Measurements from ENCODE around the gene ITPR1.
"Not testable (repeated sequence)": the region's sequence is repeated elsewhere in the genome, so short reads cannot be mapped to it uniquely, and the experiment has no call there.

Gene ITPR1
- 153 to 232 (median 185) reads per million in 4 donors for total RNA-seq

DNA sequence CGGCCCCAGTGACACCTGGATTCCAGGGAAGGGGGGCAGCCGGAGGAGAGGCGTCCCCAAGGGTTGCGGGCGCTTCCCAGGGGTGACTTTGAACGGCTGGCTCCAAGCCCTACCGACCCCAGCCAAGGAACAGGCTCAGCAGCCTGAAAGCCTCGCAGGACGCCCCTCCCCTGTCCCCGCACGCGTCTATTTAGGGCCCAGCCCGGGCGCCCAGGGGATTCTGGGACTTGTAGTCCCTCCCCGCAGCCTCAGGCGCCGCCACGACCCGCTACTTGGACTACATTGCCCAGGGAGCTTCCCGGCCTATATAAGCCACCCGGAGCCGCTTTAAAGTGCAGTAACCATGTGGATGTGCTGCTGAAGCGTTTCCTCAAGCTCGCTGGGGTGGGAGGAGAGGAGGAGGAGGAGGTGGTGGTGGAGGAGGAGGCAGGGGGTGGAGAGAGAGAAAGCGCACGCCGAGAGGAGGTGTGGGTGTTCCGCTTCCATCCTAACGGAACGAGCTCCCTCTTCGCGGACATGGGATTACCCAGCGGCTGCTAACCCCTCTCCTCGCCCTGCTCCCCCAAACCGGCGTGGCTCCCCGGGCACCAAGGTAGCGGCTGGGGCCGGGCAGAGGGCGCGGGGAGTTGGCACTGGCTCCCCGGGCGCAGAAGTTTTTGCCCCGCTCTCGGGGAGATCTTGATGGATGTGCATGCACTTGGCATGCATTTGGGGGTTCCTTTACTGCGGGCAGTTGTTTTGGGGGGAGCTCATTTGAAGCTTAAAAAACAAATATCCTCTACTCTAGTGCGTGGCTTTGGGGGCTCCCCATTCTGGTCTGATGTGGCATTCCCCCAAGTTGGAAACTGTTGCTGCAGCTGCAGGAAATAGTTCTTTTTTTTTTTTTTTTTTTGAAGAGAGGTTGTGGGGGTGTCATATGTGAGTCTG is at the start of gene ITPR1:
ITPR1 (plus strand) TSS at position 335 of the 927 bp plus-strand sequence. CDS start 23,144 bp downstream, outside the sequence.
- DNase-seq, result peak; percentile 96 to 99 (median 97)

GRCh38 chr3:4447295-4447999 is 45.7 kb upstream of the ITPR1 start:
- DNase-seq, result no peak

DNA sequence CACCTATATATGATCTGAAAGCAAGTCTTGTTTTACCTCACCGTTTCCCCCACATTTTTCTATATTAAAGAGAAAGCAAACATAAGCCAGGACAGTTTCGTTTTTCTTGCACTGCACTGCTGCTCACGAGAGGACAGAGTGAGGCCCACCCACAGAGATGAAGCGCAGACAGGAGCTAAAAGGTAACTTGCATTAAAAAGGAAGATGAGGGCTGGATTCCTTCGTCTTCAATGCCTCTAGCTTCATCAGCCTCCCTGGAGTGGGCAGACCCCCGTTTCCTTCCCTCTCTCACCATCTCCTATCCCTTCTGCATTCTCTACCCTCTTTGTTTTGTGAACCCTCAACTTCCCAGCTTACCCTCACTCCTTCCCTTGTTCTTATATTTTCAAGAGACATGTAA is 45.0 kb upstream of the ITPR1 start:
- DNase-seq, result no peak

DNA sequence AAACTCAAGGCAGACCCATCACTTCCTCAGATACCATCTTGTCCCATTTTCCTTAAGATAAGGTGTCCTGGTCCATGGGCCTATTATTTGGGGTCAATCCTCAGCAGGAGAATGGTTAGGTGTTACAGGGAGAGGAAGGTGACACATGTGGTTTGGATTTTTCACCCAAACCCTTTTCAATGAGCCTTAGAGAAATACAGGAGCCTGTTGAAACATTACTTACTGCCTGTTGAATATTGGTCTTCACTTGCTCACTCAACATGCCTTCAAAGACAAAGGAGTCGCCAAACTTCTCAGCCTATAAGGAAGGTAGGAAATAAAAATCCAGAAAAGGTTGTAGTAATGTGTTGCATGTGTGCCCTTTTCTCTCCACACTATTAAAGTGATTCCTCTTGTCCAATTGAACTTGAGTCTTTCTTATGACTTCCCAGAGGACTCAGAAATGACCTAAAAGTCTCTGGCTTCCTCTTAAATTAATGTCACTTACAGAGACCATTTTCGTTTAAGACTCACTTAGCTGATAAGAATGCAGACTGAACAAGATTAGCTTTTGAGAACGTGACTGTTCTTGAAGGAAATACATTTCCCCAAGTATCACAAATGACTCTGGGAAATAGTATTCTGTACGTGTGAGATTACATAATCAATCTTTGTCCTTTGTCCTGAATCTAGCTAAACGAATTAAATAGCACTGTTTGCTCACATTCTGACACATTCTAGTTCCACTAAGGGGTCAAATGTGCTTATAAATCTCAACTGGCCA is 43.9 kb upstream of the ITPR1 start:
- no peak for DNase-seq

- DNase-seq, result no peak
Observed at GRCh38 chr3:4454142-4454541, 39.0 kb upstream of the ITPR1 start.

- not testable (repeated sequence) for DNase-seq
Observed at GRCh38 chr3:4456780-4457179, 36.4 kb upstream of the ITPR1 start.

DNA sequence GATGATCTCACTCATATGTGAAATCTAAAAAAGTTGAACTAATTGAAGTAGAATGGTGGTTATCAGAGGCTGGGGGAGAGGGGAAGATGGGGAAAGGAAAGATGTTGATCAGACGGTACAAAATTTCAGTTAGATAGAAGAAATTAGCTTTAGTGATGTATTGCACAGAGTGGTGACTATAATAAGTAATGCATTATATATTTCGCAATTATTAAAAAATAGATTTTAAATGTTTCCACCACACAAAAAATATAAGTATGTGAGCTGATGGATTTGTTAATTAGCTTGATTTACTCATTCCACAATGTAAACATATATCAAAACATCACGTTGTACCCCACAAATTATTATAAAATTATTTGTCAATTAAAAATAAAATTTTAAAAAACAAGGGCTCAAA is 34.2 kb upstream of the ITPR1 start:
- DNase-seq, result no peak

- no peak for DNase-seq
Observed at GRCh38 chr3:4460334-4460733, 32.8 kb upstream of the ITPR1 start.

DNA sequence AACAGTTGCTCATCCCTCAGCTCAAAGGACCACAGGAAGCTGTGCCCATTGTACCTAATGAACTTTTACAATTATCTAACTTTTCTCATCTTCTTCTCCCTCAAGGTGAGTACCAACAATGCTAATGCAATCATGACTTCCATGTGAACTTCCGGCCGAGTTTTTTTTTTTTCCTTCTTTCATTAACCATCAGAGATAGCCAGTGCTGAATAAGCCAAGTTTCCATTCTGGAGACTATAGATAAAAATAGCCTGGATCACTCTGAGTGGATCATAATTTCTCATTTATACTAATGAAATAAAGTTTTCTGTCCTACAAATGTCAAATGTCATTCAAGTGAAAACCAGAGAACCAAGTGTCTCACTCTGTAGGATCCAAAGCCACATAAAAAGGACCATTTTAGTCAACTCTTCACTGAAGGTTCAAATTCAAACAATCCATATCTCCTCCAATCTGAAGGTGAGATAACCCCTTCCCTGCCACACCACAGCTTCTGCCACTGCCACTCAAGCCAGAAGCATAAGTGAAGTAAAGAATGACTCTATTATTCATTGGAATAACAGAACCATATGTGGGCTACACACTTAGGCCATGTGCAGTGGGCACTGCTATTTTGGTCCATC is 31.6 kb upstream of the ITPR1 start:
- DNase-seq, result no peak

GRCh38 chr3:4462369-4463040 is 30.6 kb upstream of the ITPR1 start:
- DNase-seq, result no peak

- DNase-seq, result no peak
Observed at GRCh38 chr3:4464576-4464975, 28.6 kb upstream of the ITPR1 start.

- DNase-seq, result peak; percentile 55 to 77 (median 61)
Observed at GRCh38 chr3:4466741-4467521, 26.2 kb upstream of the ITPR1 start, which contains the start of gene SUMF1. Gene SUMF1 (minus strand): TSS chr3:4467269. CDS start chr3:4467245, 24 bp downstream.

- DNase-seq, result no peak
Observed at GRCh38 chr3:4467522-4467867, 25.7 kb upstream of the ITPR1 start.

GRCh38 chr3:4471907-4472306 is 21.2 kb upstream of the ITPR1 start:
- no peak for DNase-seq

- no peak for DNase-seq
Observed at GRCh38 chr3:4472312-4472711, 20.8 kb upstream of the ITPR1 start.

- no peak for DNase-seq
Observed at GRCh38 chr3:4472766-4473165, 20.4 kb upstream of the ITPR1 start.

- peak in 1 of 5 donors; percentile 14 for DNase-seq
Observed at GRCh38 chr3:4474683-4475490, 18.3 kb upstream of the ITPR1 start.

- DNase-seq, result no peak
Observed at GRCh38 chr3:4475804-4476203, 17.3 kb upstream of the ITPR1 start.

- DNase-seq, result no peak
Observed at GRCh38 chr3:4476496-4476895, 16.7 kb upstream of the ITPR1 start.

- no peak for DNase-seq
Observed at GRCh38 chr3:4478261-4478660, 14.9 kb upstream of the ITPR1 start.
